ENCODE measurements around the gene PTAFR. TPM values are rescaled to one million over a fixed set of nuclear protein-coding genes. Genes with fewer than 3 reads are reported as not detected.
"Not testable (repeated sequence)": the region's sequence is repeated elsewhere in the genome, so short reads cannot be mapped to it uniquely, and the experiment has no call there.

Gene PTAFR
- total and polyA plus RNA-seq, 11 donors: 0.42 to 23.5 (median 2.2) TPM

GRCh38 chr1:28145728-28146127 lies 30.8 kb downstream of the PTAFR start:
- H3K4me1 ChIP-seq: peaks cover 0 to 4% (median 0%) of the 10 kb centered on the region in 12 donors
- no peak for ATAC-seq
- 94 to 98% (median 95%) methylated on average over 5 of the region's 5 CpGs for WGBS, 4 donors
- no peaks in the 10 kb centered on the region for H3K27me3 ChIP-seq
- H3K27ac ChIP-seq: no peak overlapping the region
- H3K36me3 ChIP-seq: peaks cover 0 to 20% (median 0%) of the 10 kb centered on the region in 9 donors
- TF ChIP-seq CTCF (IDR thresholded peaks at IDR 0.05): no peak
- no peak for TF ChIP-seq POLR2A (IDR thresholded peaks at IDR 0.05)
- no peaks in the 10 kb centered on the region for H3K9me3 ChIP-seq
- H3K4me3 ChIP-seq: no peak overlapping the region
- intact Hi-C loops (cut with DNase I): no loop called here
- no peak for DNase-seq

GRCh38 chr1:28144203-28145135 lies 32.0 kb downstream of the PTAFR start:
- no peak for TF ChIP-seq CTCF (IDR thresholded peaks at IDR 0.05)
- TF ChIP-seq POLR2A (IDR thresholded peaks at IDR 0.05): no peak
- Histone ChIP-seq H3K27me3 (no peaks in the 10 kb centered on the region), H3K27ac (no peak overlapping the region), H3K4me3 (no peak overlapping the region), H3K9me3 (no peaks in the 10 kb centered on the region), H3K4me1 (peaks cover 0 to 12% (median 0%) of the 10 kb centered on the region in 12 donors), H3K36me3 (peaks cover 0 to 8% (median 0%) of the 10 kb centered on the region in 9 donors)
- WGBS, 4 donors: 77 to 81% (median 79%) methylated on average over 5 of the region's 5 CpGs
- DNase-seq: no peak
- intact Hi-C loops (cut with DNase I): no loop called here
- no peak for ATAC-seq

- Histone ChIP-seq H3K9me3 (no peaks in the 10 kb centered on the region), H3K4me3 (no peak overlapping the region), H3K27ac (peak overlapping the region in 1 of 12 donors; percentile 8), H3K4me1 (peaks cover 0 to 21% (median 0%) of the 10 kb centered on the region in 12 donors), H3K27me3 (no peaks in the 10 kb centered on the region), H3K36me3 (no peaks in the 10 kb centered on the region)
- no peak for TF ChIP-seq POLR2A (IDR thresholded peaks at IDR 0.05)
- TF ChIP-seq CTCF (IDR thresholded peaks at IDR 0.05): no peak
- intact Hi-C loops (cut with DNase I): no loop called here
- 90 to 96% (median 92%) methylated on average over 2 to 4 of the region's 4 CpGs for WGBS, 4 donors
- ATAC-seq (no peak), DNase-seq (no peak)
These were observed 32.8 kb downstream of the PTAFR start for GRCh38 chr1:28143496-28144202.

- Histone ChIP-seq H3K9me3 (no peaks in the 10 kb centered on the region), H3K4me1 (peaks cover 0 to 33% (median 0%) of the 10 kb centered on the region in 12 donors), H3K27me3 (no peaks in the 10 kb centered on the region), H3K27ac (no peak overlapping the region), H3K36me3 (no peaks in the 10 kb centered on the region), H3K4me3 (no peak overlapping the region)
- DNase-seq (no peak), ATAC-seq (no peak)
- TF ChIP-seq CTCF (IDR thresholded peaks at IDR 0.05) (no peak), POLR2A (IDR thresholded peaks at IDR 0.05) (no peak)
- intact Hi-C loops (cut with DNase I): no loop called here
- 85 to 94% (median 91%) methylated on average over 2 of the region's 2 CpGs for WGBS, 4 donors
These were observed 34.8 kb downstream of the PTAFR start for GRCh38 chr1:28141685-28142084.

GRCh38 chr1:28139866-28140265 lies 36.6 kb downstream of the PTAFR start:
- DNase-seq: not testable (repeated sequence)
- 64 to 85% (median 73%) methylated on average over 8 of the region's 8 CpGs for WGBS, 4 donors
- H3K4me1 ChIP-seq: peaks cover 0 to 47% (median 0%) of the 10 kb centered on the region in 12 donors

More at GRCh38 chr1:28139866-28140265, 36.6 kb downstream of the PTAFR start:
- intact Hi-C loops (cut with DNase I); H3K36me3 ChIP-seq; H3K27me3 ChIP-seq; H3K9me3 ChIP-seq; ATAC-seq; H3K4me3 ChIP-seq: not testable (repeated sequence)
- H3K27ac ChIP-seq: peak overlapping the region in 1 of 12 donors; percentile 78
